ENCODE measurements around the gene DUT. TPM values are rescaled to one million over a fixed set of nuclear protein-coding genes. Genes with fewer than 3 reads are reported as not detected.

DUT gene
- total RNA-seq (2022; extraction: Qiagen RNA extraction) = 99.6 to 107 TPM (median 106 TPM) in 5 replicates

GRCh38 chr15:48330855-48331795, at the start of gene DUT:
Gene DUT (plus strand): TSS chr15:48331429. CDS start chr15:48331516, 87 bp downstream.

Other genes starting within 250 kb of the DUT start
- not detected in 5 replicates for gene SLC24A5, start 210.4 kb upstream of the DUT start, total RNA-seq (2022; extraction: Qiagen RNA extraction)
- 12.3 to 16.6 TPM (median 15.3 TPM) in 5 replicates for gene MYEF2, start 153.1 kb upstream of the DUT start, total RNA-seq (2022; extraction: Qiagen RNA extraction)
- gene CTXN2, start 139.8 kb upstream of the DUT start, total RNA-seq (2022; extraction: Qiagen RNA extraction) = 0.02 to 0.05 TPM in 2 of 5 replicates, not detected in the others
- not detected in 5 replicates for gene SLC12A1, start 125.1 kb upstream of the DUT start, total RNA-seq (2022; extraction: Qiagen RNA extraction)

Measured in A549 treated with AZD2906 at 1 μM for 4 hours (cell line).